ENCODE results near the gene PROSER3. TPM values are rescaled to one million over a fixed set of nuclear protein-coding genes. Genes with fewer than 3 reads are reported as not detected.
A peak's percentile ranks its signal among the peaks of the same experiment; 100 is the strongest.

Gene PROSER3
- total and polyA plus RNA-seq, 2 of the 13 experiments (the other 11 are each of a cell fraction or from before 2014, with no cell fraction given), result 5.1 to 5.7 TPM

DNA sequence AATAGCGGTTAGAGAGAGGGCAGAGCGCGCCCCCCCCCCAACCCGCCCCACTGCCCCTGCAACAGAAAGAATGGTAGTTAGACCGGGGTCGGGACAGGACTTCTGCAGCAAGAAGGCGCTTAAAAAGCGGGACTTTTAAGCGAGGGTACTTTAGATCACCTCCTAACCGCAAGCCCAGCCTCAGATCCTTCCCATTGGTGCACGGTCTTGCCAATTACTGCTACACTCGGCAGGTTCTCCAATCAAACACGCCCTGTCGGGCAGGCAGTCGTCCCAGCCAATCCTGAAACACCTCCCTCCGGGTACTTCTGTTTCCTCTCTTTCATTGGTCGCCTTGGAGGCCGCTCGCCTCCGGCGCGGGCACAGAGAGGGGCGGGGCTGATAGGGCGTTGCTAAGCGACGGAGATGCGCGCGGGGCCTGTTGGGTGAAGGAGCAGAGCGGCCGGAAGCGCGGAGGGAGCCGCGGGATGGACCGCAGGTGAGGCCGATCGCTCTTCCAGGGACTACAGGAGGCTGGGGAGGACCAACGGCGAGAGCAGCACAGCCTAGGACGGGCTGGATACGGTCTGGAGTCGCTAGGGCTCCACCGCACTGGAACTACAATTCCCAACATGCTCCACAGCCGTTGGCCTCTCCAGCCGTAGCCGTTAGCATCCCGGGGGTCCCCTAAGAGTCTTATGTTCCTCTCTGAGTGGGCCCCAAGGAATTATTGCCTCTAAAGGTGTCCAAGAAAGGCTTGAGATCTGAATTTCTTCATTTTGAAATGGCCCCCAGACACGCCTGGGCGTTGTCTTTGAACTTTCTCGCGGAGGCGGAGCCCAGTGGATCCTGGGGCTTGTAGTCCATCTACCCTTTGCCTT lies at the start of gene PROSER3 (continued):
- no peak for TF ChIP-seq ZNF468 (CRISPR knock-in tag; IDR thresholded peaks at IDR 0.05)
- TF ChIP-seq, protein P1, sequence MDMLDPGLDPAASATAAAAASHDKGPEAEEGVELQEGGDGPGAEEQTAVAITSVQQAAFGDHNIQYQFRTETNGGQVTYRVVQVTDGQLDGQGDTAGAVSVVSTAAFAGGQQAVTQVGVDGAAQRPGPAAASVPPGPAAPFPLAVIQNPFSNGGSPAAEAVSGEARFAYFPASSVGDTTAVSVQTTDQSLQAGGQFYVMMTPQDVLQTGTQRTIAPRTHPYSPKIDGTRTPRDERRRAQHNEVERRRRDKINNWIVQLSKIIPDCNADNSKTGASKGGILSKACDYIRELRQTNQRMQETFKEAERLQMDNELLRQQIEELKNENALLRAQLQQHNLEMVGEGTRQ (IDR thresholded peaks at IDR 0.05; ENCODE audit: low read depth, low read length), result no peak
- TF ChIP-seq, protein P1 (CRISPR knock-in tag; IDR thresholded peaks at IDR 0.05; ENCODE audit: borderline replicate concordance), result no peak
- TF ChIP-seq, protein P2, sequence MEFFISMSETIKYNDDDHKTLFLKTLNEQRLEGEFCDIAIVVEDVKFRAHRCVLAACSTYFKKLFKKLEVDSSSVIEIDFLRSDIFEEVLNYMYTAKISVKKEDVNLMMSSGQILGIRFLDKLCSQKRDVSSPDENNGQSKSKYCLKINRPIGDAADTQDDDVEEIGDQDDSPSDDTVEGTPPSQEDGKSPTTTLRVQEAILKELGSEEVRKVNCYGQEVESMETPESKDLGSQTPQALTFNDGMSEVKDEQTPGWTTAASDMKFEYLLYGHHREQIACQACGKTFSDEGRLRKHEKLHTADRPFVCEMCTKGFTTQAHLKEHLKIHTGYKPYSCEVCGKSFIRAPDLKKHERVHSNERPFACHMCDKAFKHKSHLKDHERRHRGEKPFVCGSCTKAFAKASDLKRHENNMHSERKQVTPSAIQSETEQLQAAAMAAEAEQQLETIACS (CRISPR knock-in tag; IDR thresholded peaks at IDR 0.05), result peak; percentile 62
- TF ChIP-seq ZFP90 (CRISPR knock-in tag; IDR thresholded peaks at IDR 0.05; ENCODE audit: borderline replicate concordance), result peak; percentile 71; the same call in 1 of the 2 replicates
- no peak for TF ChIP-seq FOXA1 (IDR thresholded peaks at IDR 0.05)
- TF ChIP-seq FOXA1 (CRISPR knock-in tag; IDR thresholded peaks at IDR 0.05), result no peak
- no peak for TF ChIP-seq CHD4 (IDR thresholded peaks at IDR 0.05; ENCODE audit: borderline replicate concordance, low read length)
- TF ChIP-seq, protein P3, sequence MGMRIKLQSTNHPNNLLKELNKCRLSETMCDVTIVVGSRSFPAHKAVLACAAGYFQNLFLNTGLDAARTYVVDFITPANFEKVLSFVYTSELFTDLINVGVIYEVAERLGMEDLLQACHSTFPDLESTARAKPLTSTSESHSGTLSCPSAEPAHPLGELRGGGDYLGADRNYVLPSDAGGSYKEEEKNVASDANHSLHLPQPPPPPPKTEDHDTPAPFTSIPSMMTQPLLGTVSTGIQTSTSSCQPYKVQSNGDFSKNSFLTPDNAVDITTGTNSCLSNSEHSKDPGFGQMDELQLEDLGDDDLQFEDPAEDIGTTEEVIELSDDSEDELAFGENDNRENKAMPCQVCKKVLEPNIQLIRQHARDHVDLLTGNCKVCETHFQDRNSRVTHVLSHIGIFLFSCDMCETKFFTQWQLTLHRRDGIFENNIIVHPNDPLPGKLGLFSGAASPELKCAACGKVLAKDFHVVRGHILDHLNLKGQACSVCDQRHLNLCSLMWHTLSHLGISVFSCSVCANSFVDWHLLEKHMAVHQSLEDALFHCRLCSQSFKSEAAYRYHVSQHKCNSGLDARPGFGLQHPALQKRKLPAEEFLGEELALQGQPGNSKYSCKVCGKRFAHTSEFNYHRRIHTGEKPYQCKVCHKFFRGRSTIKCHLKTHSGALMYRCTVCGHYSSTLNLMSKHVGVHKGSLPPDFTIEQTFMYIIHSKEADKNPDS (CRISPR knock-in tag; IDR thresholded peaks at IDR 0.05), result no peak
- TF ChIP-seq, protein P4, sequence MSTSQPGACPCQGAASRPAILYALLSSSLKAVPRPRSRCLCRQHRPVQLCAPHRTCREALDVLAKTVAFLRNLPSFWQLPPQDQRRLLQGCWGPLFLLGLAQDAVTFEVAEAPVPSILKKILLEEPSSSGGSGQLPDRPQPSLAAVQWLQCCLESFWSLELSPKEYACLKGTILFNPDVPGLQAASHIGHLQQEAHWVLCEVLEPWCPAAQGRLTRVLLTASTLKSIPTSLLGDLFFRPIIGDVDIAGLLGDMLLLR (CRISPR knock-in tag; IDR thresholded peaks at IDR 0.05), result no peak
- TF ChIP-seq ZNF225 (CRISPR knock-in tag; IDR thresholded peaks at IDR 0.05), result no peak
- TF ChIP-seq RFX1 (IDR thresholded peaks at IDR 0.05), result peak; percentile 95
- no peak for TF ChIP-seq DNMT3B (CRISPR knock-in tag; conservative IDR thresholded peaks at IDR 0.05)
- TF ChIP-seq ZFP62 (CRISPR knock-in tag; IDR thresholded peaks at IDR 0.05), result peak; percentile 56; the same call in 1 of the 2 replicates
- no peak for TF ChIP-seq NFKB2 (CRISPR knock-in tag; IDR thresholded peaks at IDR 0.05; ENCODE audit: borderline replicate concordance)
- TF ChIP-seq, protein P5, sequence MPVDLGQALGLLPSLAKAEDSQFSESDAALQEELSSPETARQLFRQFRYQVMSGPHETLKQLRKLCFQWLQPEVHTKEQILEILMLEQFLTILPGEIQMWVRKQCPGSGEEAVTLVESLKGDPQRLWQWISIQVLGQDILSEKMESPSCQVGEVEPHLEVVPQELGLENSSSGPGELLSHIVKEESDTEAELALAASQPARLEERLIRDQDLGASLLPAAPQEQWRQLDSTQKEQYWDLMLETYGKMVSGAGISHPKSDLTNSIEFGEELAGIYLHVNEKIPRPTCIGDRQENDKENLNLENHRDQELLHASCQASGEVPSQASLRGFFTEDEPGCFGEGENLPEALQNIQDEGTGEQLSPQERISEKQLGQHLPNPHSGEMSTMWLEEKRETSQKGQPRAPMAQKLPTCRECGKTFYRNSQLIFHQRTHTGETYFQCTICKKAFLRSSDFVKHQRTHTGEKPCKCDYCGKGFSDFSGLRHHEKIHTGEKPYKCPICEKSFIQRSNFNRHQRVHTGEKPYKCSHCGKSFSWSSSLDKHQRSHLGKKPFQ (CRISPR knock-in tag; IDR thresholded peaks at IDR 0.05; ENCODE audit: insufficient replicate concordance), result no peak
- TF ChIP-seq, protein P6, sequence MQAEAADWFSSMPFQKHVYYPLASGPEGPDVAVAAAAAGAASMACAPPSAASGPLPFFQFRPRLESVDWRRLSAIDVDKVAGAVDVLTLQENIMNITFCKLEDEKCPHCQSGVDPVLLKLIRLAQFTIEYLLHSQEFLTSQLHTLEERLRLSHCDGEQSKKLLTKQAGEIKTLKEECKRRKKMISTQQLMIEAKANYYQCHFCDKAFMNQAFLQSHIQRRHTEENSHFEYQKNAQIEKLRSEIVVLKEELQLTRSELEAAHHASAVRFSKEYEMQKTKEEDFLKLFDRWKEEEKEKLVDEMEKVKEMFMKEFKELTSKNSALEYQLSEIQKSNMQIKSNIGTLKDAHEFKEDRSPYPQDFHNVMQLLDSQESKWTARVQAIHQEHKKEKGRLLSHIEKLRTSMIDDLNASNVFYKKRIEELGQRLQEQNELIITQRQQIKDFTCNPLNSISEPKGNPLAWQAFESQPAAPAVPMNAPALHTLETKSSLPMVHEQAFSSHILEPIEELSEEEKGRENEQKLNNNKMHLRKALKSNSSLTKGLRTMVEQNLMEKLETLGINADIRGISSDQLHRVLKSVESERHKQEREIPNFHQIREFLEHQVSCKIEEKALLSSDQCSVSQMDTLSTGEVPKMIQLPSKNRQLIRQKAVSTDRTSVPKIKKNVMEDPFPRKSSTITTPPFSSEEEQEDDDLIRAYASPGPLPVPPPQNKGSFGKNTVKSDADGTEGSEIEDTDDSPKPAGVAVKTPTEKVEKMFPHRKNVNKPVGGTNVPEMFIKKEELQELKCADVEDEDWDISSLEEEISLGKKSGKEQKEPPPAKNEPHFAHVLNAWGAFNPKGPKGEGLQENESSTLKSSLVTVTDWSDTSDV (CRISPR knock-in tag; IDR thresholded peaks at IDR 0.05), result peak; percentile 80
- no peak; the same call in 1 of the 2 replicates for TF ChIP-seq FOXA3 (CRISPR knock-in tag; IDR thresholded peaks at IDR 0.05)
- 0 out of 2 replicates have a peak, but pooled peaks have one; percentile 3 for TF ChIP-seq YEATS4 (CRISPR knock-in tag; IDR thresholded peaks at IDR 0.05; ENCODE audit: borderline replicate concordance)

Measured in HepG2 (cell line).